PC-9 (cell line): ENCODE results near the gene CDK5RAP3. TPM values are rescaled to one million over a fixed set of nuclear protein-coding genes. Genes with fewer than 3 reads are reported as not detected.

Source experiments
- BruUV-seq: library from RNA; stranded (reverse); fragments of 400-500 nt; replicated peaks from 2 replicates; lab custom pipeline; 2021; lab: Mats Ljungman, UMichigan
- CTCF ChIA-PET: fragments of 300-600 bp; sonication (Branson Sonifier 250); formaldehyde crosslinking; loops from one replicate; lab custom pipeline; 2022; ENCODE audit warnings: antibody characterized with exemption; lab: Charles Lee
- POLR2A ChIA-PET: fragments of 300-600 bp; sonication (Branson Sonifier 250); formaldehyde crosslinking; loops from one replicate; lab custom pipeline; 2022; ENCODE audit warnings: antibody characterized with exemption; ENCODE audit not compliant: unreplicated experiment; lab: Charles Lee
- DNase-seq, 2 experiments: peaks; one replicate each; pipeline versions ENCODE4 v3.0.0 to v3.0.0-alpha.2; 2015 to 2022; ENCODE audit warnings: mixed read lengths in 1 of 2
- H2AFZ ChIP-seq: fragments of 200-600 bp; sonication (generic); 2 replicates; pipeline ENCODE4 v1.8.1; 2017; ENCODE audit warnings: antibody characterized with exemption
- H3F3A ChIP-seq: fragments of 200-600 bp; sonication (generic); 2 replicates; pipeline ENCODE4 v1.8.1; 2017; ENCODE audit warnings: antibody characterized with exemption, mild to moderate bottlenecking, low read depth; ENCODE audit not compliant: insufficient read depth
- H3K27ac ChIP-seq: fragments of 200-600 bp; sonication (generic); 2 replicates; pipeline ENCODE4 v1.6.1; 2016; ENCODE audit warnings: mixed run types
- H3K27me3 ChIP-seq: fragments of 200-600 bp; sonication (generic); 2 replicates; pipeline ENCODE4 v1.6.1; 2016; ENCODE audit warnings: low read depth, mixed run types; ENCODE audit not compliant: insufficient read depth
- H3K36me3 ChIP-seq: fragments of 200-600 bp; sonication (generic); 2 replicates; pipeline ENCODE4 v1.6.1; 2016; ENCODE audit warnings: low read depth, mixed run types
- H3K4me1 ChIP-seq: fragments of 200-600 bp; sonication (generic); replicated peaks from 2 replicates; pipeline ENCODE4 v1.6.1; 2016; ENCODE audit warnings: mixed run types; ENCODE audit not compliant: insufficient read depth
- H3K4me2 ChIP-seq: fragments of 200-600 bp; sonication (generic); 2 replicates; pipeline ENCODE4 v1.6.1; 2017; ENCODE audit warnings: mixed run types
- H3K4me3 ChIP-seq: fragments of 200-600 bp; sonication (generic); 2 replicates; pipeline ENCODE4 v1.6.1; 2016; ENCODE audit warnings: mixed run types
- H3K79me2 ChIP-seq: fragments of 200-600 bp; sonication (generic); 2 replicates; pipeline ENCODE4 v1.6.1; 2017; ENCODE audit warnings: low read depth, mixed run types
- H3K9me2 ChIP-seq: fragments of 200-600 bp; sonication (generic); 2 replicates; pipeline ENCODE4 v1.8.1; 2017; ENCODE audit warnings: mild to moderate bottlenecking; ENCODE audit not compliant: insufficient read depth
- H3K9me3 ChIP-seq: fragments of 200-600 bp; sonication (generic); 2 replicates; pipeline ENCODE4 v1.8.1; 2016; ENCODE audit warnings: low read depth; ENCODE audit not compliant: insufficient read depth
- H4K20me1 ChIP-seq: fragments of 200-600 bp; sonication (generic); 2 replicates; pipeline ENCODE4 v1.8.1; 2017; ENCODE audit not compliant: insufficient read depth
- CTCF ChIP-seq: fragments of 200-600 bp; sonication (generic); conservative IDR thresholded peaks from 2 replicates; pipeline ENCODE4 v1.6.1; 2017; ENCODE audit warnings: mixed run types, antibody characterized with exemption, mild to moderate bottlenecking, moderate library complexity
- EZH2 ChIP-seq: fragments of 200-600 bp; sonication (generic); IDR thresholded peaks from 2 replicates; pipeline ENCODE4 v1.8.0; 2017; ENCODE audit warnings: antibody characterized with exemption, low read depth
- intact Hi-C: fragments of 100-400 bp; cut with micrococcal nuclease; formaldehyde crosslinking; loops from one replicate; pipeline ENCODE4 v1.10.0; 2022; ENCODE audit not compliant: unreplicated experiment
- total RNA-seq: library from RNA; stranded (reverse); gene quantifications from 2 replicates; pipeline ENCODE4 v1.2.3, GENCODE V29; 2021

The CDK5RAP3 gene
- total RNA-seq, 1 experiment from 2014 or later, result 147 TPM

GRCh38 chr17:47993031-47993564 lies 22.2 kb downstream of the CDK5RAP3 start:
- Histone ChIP-seq H3K79me2 (no peaks in the 10 kb centered on the region), H3K27me3 (no peaks in the 10 kb centered on the region), H3K36me3 (no peaks in the 10 kb centered on the region), H3K4me2 (no peak overlapping the region), H3F3A (0 out of 2 replicates have a peak, but pooled peaks cover 7% of the 10 kb centered on the region), H3K4me1 (no peaks in the 10 kb centered on the region), H4K20me1 (no peaks in the 10 kb centered on the region), H2AFZ (no peak overlapping the region), H3K27ac (no peak overlapping the region), H3K4me3 (no peak overlapping the region), H3K9me3 (no peaks in the 10 kb centered on the region), H3K9me2 (no peaks in the 10 kb centered on the region)
- no peak for DNase-seq
- TF ChIP-seq CTCF, result no peak
- intact Hi-C loops, result no loop called here
- CTCF ChIA-PET, result no interaction called here
- POLR2A ChIA-PET, result no interaction called here
- BruUV-seq, result no TSS peak

- no peak overlapping the region for H3K27ac ChIP-seq
- POLR2A ChIA-PET, result no interaction called here
- no peaks in the 10 kb centered on the region for H3K79me2 ChIP-seq
- no peaks in the 10 kb centered on the region for H3K4me1 ChIP-seq
- H3K36me3 ChIP-seq, result no peaks in the 10 kb centered on the region
- H3K27me3 ChIP-seq, result no peaks in the 10 kb centered on the region
- CTCF ChIA-PET, result no interaction called here
- 0 out of 2 replicates have a peak, but pooled peaks cover 7% of the 10 kb centered on the region for H3F3A ChIP-seq
- no TSS peak for BruUV-seq
- no peaks in the 10 kb centered on the region for H3K9me3 ChIP-seq
- no peaks in the 10 kb centered on the region for H3K9me2 ChIP-seq
- no peak overlapping the region for H3K4me2 ChIP-seq
- intact Hi-C loops, result no loop called here
- TF ChIP-seq EZH2 (no peak), CTCF (no peak)
- no peaks in the 10 kb centered on the region for H4K20me1 ChIP-seq
- no peak overlapping the region for H3K4me3 ChIP-seq
- no peak overlapping the region for H2AFZ ChIP-seq
- DNase-seq, result no peak
Measured at GRCh38 chr17:47993964-47994363, 23.1 kb downstream of the CDK5RAP3 start.

- H4K20me1 ChIP-seq, result no peaks in the 10 kb centered on the region
- no peak overlapping the region for H3K4me2 ChIP-seq
- no TSS peak for BruUV-seq
- ChIA-PET CTCF (no interaction called here), POLR2A (no interaction called here)
- no peaks in the 10 kb centered on the region for H3K36me3 ChIP-seq
- no peaks in the 10 kb centered on the region for H3K4me1 ChIP-seq
- H3K9me2 ChIP-seq, result no peaks in the 10 kb centered on the region
- no peak overlapping the region for H2AFZ ChIP-seq
- intact Hi-C loops, result no loop called here
- H3F3A ChIP-seq, result no peaks in the 10 kb centered on the region
- no peak overlapping the region for H3K27ac ChIP-seq
- H3K79me2 ChIP-seq, result no peaks in the 10 kb centered on the region
- no peaks in the 10 kb centered on the region for H3K27me3 ChIP-seq
- H3K4me3 ChIP-seq, result no peak overlapping the region
- TF ChIP-seq CTCF, result no peak
- TF ChIP-seq EZH2, result no peak
- no peak for DNase-seq
- H3K9me3 ChIP-seq, result no peaks in the 10 kb centered on the region
Measured at GRCh38 chr17:47994724-47995123, 23.8 kb downstream of the CDK5RAP3 start.
